ENCODE measurements around the gene CLEC10A.
"Not testable (repeated sequence)": the region's sequence is repeated elsewhere in the genome, so short reads cannot be mapped to it uniquely, and the experiment has no call there.

The CLEC10A gene

GRCh38 chr17:7079581-7080455 is at the start of gene CLEC10A:
CLEC10A (minus strand) TSS chr17:7080251; CDS start chr17:7078812, 1,439 bp downstream.
- Mint-ChIP-seq H3K9me3 (no peaks in the 10 kb centered on the region), H3K4me3 (no peak within 1 kb of the TSS), H3K36me3 (ENCODE audit: low read depth) (no peaks in the 10 kb centered on the region), H3K4me1 (ENCODE audit: low read depth) (peaks cover 23% of the 10 kb centered on the region), H3K27ac (peak within 1 kb of the TSS; percentile 34), H3K27me3 (ENCODE audit: low read depth) (peaks cover 19% of the 10 kb centered on the region)

- Mint-ChIP-seq H3K9me3 (no peaks in the 10 kb centered on the region), H3K27ac (peak overlapping the region; percentile 55), H3K4me3 (no peak overlapping the region), H3K27me3 (ENCODE audit: low read depth) (no peaks in the 10 kb centered on the region), H3K4me1 (ENCODE audit: low read depth) (peaks cover 20% of the 10 kb centered on the region), H3K36me3 (ENCODE audit: low read depth) (no peaks in the 10 kb centered on the region)
These were observed 49.3 kb upstream of the CLEC10A start for GRCh38 chr17:7129311-7129710.

DNA sequence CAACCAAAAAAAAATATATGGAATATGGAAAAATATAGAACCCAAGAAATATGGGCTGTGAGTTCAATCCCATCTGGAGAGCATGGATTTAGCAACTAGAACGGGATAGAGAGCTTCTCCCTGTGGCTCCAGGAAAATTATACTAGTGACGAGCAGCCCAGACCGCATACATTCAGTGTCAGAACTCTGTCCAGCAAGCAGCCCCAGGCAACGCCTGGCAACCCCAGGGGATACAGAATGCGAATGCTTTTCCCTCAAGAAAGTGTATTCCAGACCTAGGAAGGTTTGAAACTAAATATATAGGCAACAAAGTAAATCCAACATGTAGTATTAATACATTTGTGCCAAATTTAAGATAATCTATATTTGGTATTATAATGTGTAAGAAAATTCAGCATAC is 48.1 kb upstream of the CLEC10A start:
- Mint-ChIP-seq H3K27ac (no peak overlapping the region), H3K27me3 (ENCODE audit: low read depth) (peaks cover 4% of the 10 kb centered on the region), H3K9me3 (no peaks in the 10 kb centered on the region), H3K4me3 (no peak overlapping the region), H3K4me1 (ENCODE audit: low read depth) (peaks cover 14% of the 10 kb centered on the region), H3K36me3 (ENCODE audit: low read depth) (no peaks in the 10 kb centered on the region)

GRCh38 chr17:7127501-7127900 is 47.5 kb upstream of the CLEC10A start:
- not testable (repeated sequence) for H3K27me3 Mint-ChIP-seq (ENCODE audit: low read depth); H3K4me1 Mint-ChIP-seq (ENCODE audit: low read depth); H3K9me3 Mint-ChIP-seq; H3K36me3 Mint-ChIP-seq (ENCODE audit: low read depth); H3K4me3 Mint-ChIP-seq; H3K27ac Mint-ChIP-seq

GRCh38 chr17:7126386-7126785 is 46.3 kb upstream of the CLEC10A start:
- not testable (repeated sequence) for H3K36me3 Mint-ChIP-seq (ENCODE audit: low read depth); H3K9me3 Mint-ChIP-seq; H3K4me3 Mint-ChIP-seq; H3K27me3 Mint-ChIP-seq (ENCODE audit: low read depth); H3K4me1 Mint-ChIP-seq (ENCODE audit: low read depth); H3K27ac Mint-ChIP-seq

- no peak overlapping the region for H3K27ac Mint-ChIP-seq
- H3K9me3 Mint-ChIP-seq, result no peaks in the 10 kb centered on the region
- peaks cover 1% of the 10 kb centered on the region for H3K4me1 Mint-ChIP-seq (ENCODE audit: low read depth)
- peaks cover 14% of the 10 kb centered on the region for H3K27me3 Mint-ChIP-seq (ENCODE audit: low read depth)
- H3K4me3 Mint-ChIP-seq, result no peak overlapping the region
- no peaks in the 10 kb centered on the region for H3K36me3 Mint-ChIP-seq (ENCODE audit: low read depth)
These were observed 44.9 kb upstream of the CLEC10A start for GRCh38 chr17:7124923-7125322.

DNA sequence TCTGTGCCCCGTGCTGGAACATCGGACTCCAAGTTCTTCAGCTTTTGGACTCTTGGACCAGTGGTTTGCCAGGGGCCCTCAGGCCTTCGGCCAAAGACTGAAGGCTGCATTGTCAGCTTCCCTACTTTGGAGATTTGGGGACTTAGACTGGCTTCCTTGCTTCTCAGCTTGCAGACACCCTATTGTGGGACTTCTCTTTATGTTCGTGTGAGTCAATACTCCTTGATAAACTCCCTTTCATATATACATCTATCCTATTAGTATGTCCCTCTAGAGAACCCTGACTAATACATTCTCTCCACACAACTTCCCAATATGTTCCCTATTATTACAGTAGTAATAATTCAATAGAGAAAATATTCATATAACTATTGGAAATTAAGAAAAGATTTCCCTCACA is 43.8 kb upstream of the CLEC10A start:
- Mint-ChIP-seq H3K9me3 (no peaks in the 10 kb centered on the region), H3K27ac (no peak overlapping the region), H3K36me3 (ENCODE audit: low read depth) (no peaks in the 10 kb centered on the region), H3K4me1 (ENCODE audit: low read depth) (peaks cover 1% of the 10 kb centered on the region), H3K4me3 (no peak overlapping the region), H3K27me3 (ENCODE audit: low read depth) (peaks cover 20% of the 10 kb centered on the region)

DNA sequence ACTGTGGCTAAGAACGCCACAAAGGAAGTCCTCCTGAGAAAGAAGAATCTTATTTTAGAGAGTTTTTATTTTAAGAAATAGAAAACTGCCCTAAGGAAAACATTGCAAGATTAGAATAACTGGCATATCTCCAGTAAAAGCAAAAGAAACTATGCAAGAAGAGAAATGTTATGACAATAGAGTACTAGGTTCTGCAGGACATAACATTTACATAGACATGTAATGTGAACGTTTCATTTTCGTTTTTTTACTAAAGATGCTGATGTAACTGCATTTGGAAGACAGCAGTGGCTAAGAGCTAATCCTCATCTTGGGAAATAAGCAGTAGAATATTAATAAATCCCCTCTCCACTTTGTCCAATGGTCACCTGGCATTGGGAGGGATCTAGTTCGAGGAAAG is 42.3 kb upstream of the CLEC10A start:
- Mint-ChIP-seq H3K36me3 (ENCODE audit: low read depth) (no peaks in the 10 kb centered on the region), H3K4me1 (ENCODE audit: low read depth) (peaks cover 1% of the 10 kb centered on the region), H3K27me3 (ENCODE audit: low read depth) (peaks cover 21% of the 10 kb centered on the region), H3K4me3 (no peak overlapping the region), H3K27ac (no peak overlapping the region), H3K9me3 (no peaks in the 10 kb centered on the region)

DNA sequence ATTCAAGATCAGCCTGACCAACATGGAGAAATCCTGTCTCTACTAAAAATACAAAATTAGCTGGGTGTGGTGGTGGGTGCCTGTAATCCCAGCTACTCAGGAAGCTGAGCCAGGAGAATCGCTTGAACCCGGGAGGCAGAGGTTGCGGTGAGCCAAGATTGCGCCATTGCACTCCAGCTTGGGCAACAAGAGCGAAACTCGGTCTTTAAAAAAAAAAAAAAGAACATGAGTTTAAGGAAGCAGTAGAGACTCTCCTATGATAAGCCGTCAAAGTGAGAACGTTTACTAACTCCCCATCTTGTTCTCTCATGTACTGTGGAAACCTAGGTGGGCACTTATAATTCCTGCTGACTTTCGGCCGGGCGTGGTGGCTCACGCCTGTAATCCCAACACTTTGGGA is 40.6 kb upstream of the CLEC10A start:
- not testable (repeated sequence) for H3K27ac Mint-ChIP-seq; H3K4me1 Mint-ChIP-seq (ENCODE audit: low read depth); H3K9me3 Mint-ChIP-seq; H3K4me3 Mint-ChIP-seq; H3K36me3 Mint-ChIP-seq (ENCODE audit: low read depth)
- H3K27me3 Mint-ChIP-seq (ENCODE audit: low read depth), result peaks cover 24% of the 10 kb centered on the region

DNA sequence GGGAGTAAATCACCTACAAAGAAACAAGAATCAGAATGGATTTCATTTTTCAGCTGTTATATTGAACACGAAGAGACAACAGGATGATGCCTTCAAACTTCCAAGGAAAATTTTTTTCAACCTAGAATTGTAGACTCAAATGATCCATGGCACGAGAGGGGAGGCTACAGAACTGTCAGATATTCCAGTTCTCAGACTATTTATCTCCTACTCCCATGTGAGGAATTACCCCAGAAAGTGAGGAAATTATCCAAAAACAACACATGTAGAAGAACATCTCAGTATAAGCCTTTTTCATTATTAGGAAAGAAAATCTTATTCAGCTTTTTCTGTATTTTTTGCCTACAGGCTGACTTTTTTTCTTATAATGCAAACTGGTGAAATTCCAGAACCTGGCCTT is 40.1 kb upstream of the CLEC10A start:
- Mint-ChIP-seq H3K9me3 (no peaks in the 10 kb centered on the region), H3K4me1 (ENCODE audit: low read depth) (peaks cover 1% of the 10 kb centered on the region), H3K36me3 (ENCODE audit: low read depth) (no peaks in the 10 kb centered on the region), H3K4me3 (no peak overlapping the region), H3K27ac (no peak overlapping the region), H3K27me3 (ENCODE audit: low read depth) (peaks cover 24% of the 10 kb centered on the region)

DNA sequence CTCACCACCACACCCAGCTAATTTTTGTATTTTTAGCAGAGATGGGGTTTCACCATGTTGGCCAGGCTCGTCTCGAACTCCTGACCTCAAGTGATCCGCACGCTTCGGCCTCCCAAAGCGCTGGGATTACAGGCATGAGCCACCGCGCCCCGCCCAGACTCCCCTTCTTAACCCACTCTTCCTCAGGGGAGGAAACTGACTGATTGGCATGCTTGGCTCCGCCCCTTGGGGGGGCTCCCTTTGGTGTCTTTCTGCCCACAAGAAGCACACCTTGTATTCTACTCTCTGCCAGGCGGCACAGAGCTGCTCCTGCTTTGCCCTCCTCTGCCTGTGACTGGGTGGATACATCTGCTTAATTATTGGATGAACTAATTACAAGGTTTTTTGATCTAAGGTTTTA is 39.3 kb upstream of the CLEC10A start:
- no peak overlapping the region for H3K4me3 Mint-ChIP-seq
- H3K36me3 Mint-ChIP-seq (ENCODE audit: low read depth), result no peaks in the 10 kb centered on the region
- H3K9me3 Mint-ChIP-seq, result no peaks in the 10 kb centered on the region
- H3K27me3 Mint-ChIP-seq (ENCODE audit: low read depth), result peaks cover 24% of the 10 kb centered on the region
- no peak overlapping the region for H3K27ac Mint-ChIP-seq
- peaks cover 1% of the 10 kb centered on the region for H3K4me1 Mint-ChIP-seq (ENCODE audit: low read depth)

GRCh38 chr17:7114875-7115614 is 35.0 kb upstream of the CLEC10A start:
- H3K4me3 Mint-ChIP-seq, result no peak overlapping the region
- H3K27ac Mint-ChIP-seq, result no peak overlapping the region
- no peaks in the 10 kb centered on the region for H3K9me3 Mint-ChIP-seq
- no peaks in the 10 kb centered on the region for H3K4me1 Mint-ChIP-seq (ENCODE audit: low read depth)
- H3K36me3 Mint-ChIP-seq (ENCODE audit: low read depth), result no peaks in the 10 kb centered on the region
- peaks cover 11% of the 10 kb centered on the region for H3K27me3 Mint-ChIP-seq (ENCODE audit: low read depth)

DNA sequence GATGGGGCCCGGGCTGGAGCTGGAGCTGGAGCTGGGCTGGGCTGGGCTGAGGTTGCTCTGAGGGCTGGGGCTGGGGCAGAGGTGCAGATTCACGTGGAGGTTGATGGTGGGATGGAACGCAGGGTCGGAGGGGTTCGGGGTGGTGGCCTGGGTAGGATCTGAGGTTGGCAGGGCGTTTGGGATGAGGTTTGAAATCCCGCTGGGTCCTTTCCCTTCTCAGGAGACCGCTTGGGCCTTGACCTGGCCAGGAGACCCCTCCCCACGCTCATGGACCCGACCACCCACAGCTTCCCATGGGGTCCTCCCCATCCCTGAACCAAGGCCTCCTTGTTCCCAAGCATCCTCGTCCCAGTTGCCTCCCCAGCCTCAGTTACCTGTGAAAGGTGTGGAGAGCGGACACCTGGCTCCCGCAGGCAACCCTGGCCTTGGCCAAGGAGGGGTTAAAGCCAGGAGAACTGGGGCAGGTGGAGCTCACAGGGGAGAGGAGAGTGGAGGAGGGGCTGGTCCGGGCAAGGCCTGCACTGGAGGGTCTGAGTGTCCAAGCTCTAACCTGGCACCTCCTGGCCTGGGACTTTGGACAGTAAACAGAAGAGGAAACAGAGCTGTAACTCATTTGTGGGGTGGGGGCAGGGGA is 34.3 kb upstream of the CLEC10A start, which contains the start of gene ASGR2:
ASGR2 (minus strand) TSS at position 582 of the 634 bp plus-strand sequence. CDS start 582 bp downstream, outside the sequence.
- Mint-ChIP-seq H3K36me3 (ENCODE audit: low read depth) (no peaks in the 10 kb centered on the region), H3K9me3 (no peaks in the 10 kb centered on the region), H3K27me3 (ENCODE audit: low read depth) (peaks cover 5% of the 10 kb centered on the region), H3K4me1 (ENCODE audit: low read depth) (peaks cover 6% of the 10 kb centered on the region), H3K27ac (no peak within 1 kb of the TSS), H3K4me3 (no peak within 1 kb of the TSS)

DNA sequence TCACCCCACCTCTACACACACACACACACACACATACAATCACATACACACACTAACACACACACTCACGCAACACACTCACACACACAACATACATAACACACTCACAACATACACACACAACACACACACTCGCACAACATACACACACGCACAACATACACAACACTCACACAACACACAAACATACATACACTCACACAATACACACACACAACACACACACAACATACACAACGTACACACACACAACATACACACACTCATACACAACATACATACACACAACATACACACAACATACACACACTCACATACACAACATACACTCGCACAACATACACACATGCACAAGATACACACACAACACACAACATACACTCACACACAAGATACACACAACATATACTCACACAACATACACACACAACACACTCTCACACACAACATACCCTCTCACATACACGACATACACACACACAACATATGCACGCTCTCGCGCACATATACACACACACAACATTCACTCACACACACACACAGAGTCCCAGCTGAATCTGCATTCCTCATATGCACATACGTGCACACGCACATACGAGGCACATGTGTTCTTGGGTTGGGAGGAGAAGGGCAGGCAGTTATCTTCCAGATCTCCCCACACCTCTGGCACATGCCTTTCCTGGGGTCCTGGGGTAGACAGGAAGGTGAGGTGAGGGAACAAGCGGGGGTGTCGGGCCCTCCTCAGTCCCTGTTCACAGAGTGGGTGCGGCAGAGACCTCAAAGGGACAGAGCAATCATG is 33.4 kb upstream of the CLEC10A start:
- Mint-ChIP-seq H3K4me3 (no peak overlapping the region), H3K36me3 (ENCODE audit: low read depth) (no peaks in the 10 kb centered on the region), H3K27ac (no peak overlapping the region), H3K9me3 (no peaks in the 10 kb centered on the region), H3K27me3 (ENCODE audit: low read depth) (peaks cover 4% of the 10 kb centered on the region), H3K4me1 (ENCODE audit: low read depth) (peaks cover 6% of the 10 kb centered on the region)

All from T-helper 1 cell treated with Interleukin-12 subunit alpha and Interleukin-12 subunit beta and Interleukin-4 antibody, amounts not matched to agents 30 μg/mL and 1 μg/mL, for 36 hours (primary cell).